Neural crest cell (in vitro differentiated cells): ENCODE results near the gene ZSCAN5B. TPM values are rescaled to one million over a fixed set of nuclear protein-coding genes. Genes with fewer than 3 reads are reported as not detected.
"Not testable (repeated sequence)": the region's sequence is repeated elsewhere in the genome, so short reads cannot be mapped to it uniquely, and the experiment has no call there.

Experiments
- DNase-seq: peaks from one replicate; pipeline ENCODE4 v3.0.0; 2021; ENCODE audit warnings: low read depth, mixed read lengths, low spot score
- H3K27ac Mint-ChIP-seq: one replicate; pipeline ENCODE4 v1.8.0; 2021; ENCODE audit warnings: mild to moderate bottlenecking, mixed read lengths; ENCODE audit not compliant: unreplicated experiment
- H3K27me3 Mint-ChIP-seq: 2 replicates; pipeline ENCODE4 v1.8.0; 2021; ENCODE audit warnings: low read depth, mild to moderate bottlenecking, mixed read lengths
- H3K36me3 Mint-ChIP-seq: 2 replicates; pipeline ENCODE4 v1.8.0; 2021; ENCODE audit warnings: low read depth, mild to moderate bottlenecking, mixed read lengths
- H3K4me1 Mint-ChIP-seq: 2 replicates; pipeline ENCODE4 v1.8.0; 2021; ENCODE audit warnings: mixed read lengths
- H3K4me3 Mint-ChIP-seq: one replicate; pipeline ENCODE4 v1.8.0; 2021; ENCODE audit warnings: mild to moderate bottlenecking, mixed read lengths
- H3K9me3 Mint-ChIP-seq: 2 replicates; pipeline ENCODE4 v1.8.0; 2021; ENCODE audit warnings: mixed read lengths
- CTCF ChIP-seq: fragments of 200-600 bp; sonication (generic); conservative IDR thresholded peaks from 2 replicates; pipeline ENCODE4 v1.5.0; 2021; ENCODE audit warnings: antibody characterized with exemption, mild to moderate bottlenecking
- total RNA-seq: library from RNA; stranded (reverse); gene quantifications from 2 replicates; pipeline ENCODE4 v1.2.1, GENCODE V29; 2021

Gene ZSCAN5B
- total RNA-seq, 1 donor from 2014 or later: not detected

GRCh38 chr19:56153507-56153906 is 44.1 kb downstream of the ZSCAN5B start:
- Mint-ChIP-seq H3K36me3 (peaks cover 17% of the 10 kb centered on the region), H3K4me1 (peaks cover 18% of the 10 kb centered on the region), H3K9me3 (no peaks in the 10 kb centered on the region), H3K27ac (peak overlapping the region; percentile 60), H3K27me3 (no peaks in the 10 kb centered on the region), H3K4me3 (no peak overlapping the region)
- no peak for DNase-seq
- TF ChIP-seq CTCF: no peak

GRCh38 chr19:56152644-56153043 is 44.9 kb downstream of the ZSCAN5B start:
- Mint-ChIP-seq H3K9me3 (no peaks in the 10 kb centered on the region), H3K27ac (no peak overlapping the region), H3K36me3 (peaks cover 18% of the 10 kb centered on the region), H3K4me1 (peaks cover 18% of the 10 kb centered on the region), H3K4me3 (peak overlapping the region; percentile 24), H3K27me3 (no peaks in the 10 kb centered on the region)
- DNase-seq: no peak
- TF ChIP-seq CTCF: no peak

- no peak overlapping the region for H3K4me3 Mint-ChIP-seq
- peaks cover 18% of the 10 kb centered on the region for H3K4me1 Mint-ChIP-seq
- no peak for TF ChIP-seq CTCF
- peaks cover 18% of the 10 kb centered on the region for H3K36me3 Mint-ChIP-seq
- no peaks in the 10 kb centered on the region for H3K27me3 Mint-ChIP-seq
- H3K9me3 Mint-ChIP-seq: no peaks in the 10 kb centered on the region
- H3K27ac Mint-ChIP-seq: no peak overlapping the region
- DNase-seq: no peak
These were observed 47.2 kb downstream of the ZSCAN5B start for GRCh38 chr19:56150358-56150757.

GRCh38 chr19:56149656-56150038 is 47.9 kb downstream of the ZSCAN5B start:
- no peak overlapping the region for H3K27ac Mint-ChIP-seq
- no peak for TF ChIP-seq CTCF
- H3K36me3 Mint-ChIP-seq: peaks cover 18% of the 10 kb centered on the region
- H3K27me3 Mint-ChIP-seq: no peaks in the 10 kb centered on the region
- no peaks in the 10 kb centered on the region for H3K9me3 Mint-ChIP-seq
- H3K4me3 Mint-ChIP-seq: no peak overlapping the region
- DNase-seq: no peak
- H3K4me1 Mint-ChIP-seq: peaks cover 18% of the 10 kb centered on the region

GRCh38 chr19:56148955-56149655 is 48.5 kb downstream of the ZSCAN5B start:
- H3K36me3 Mint-ChIP-seq: peaks cover 18% of the 10 kb centered on the region
- H3K4me3 Mint-ChIP-seq, H3K27me3 Mint-ChIP-seq, H3K9me3 Mint-ChIP-seq, DNase-seq, H3K27ac Mint-ChIP-seq: not testable (repeated sequence)
- H3K4me1 Mint-ChIP-seq: peaks cover 23% of the 10 kb centered on the region

- H3K36me3 Mint-ChIP-seq: peaks cover 14% of the 10 kb centered on the region
- H3K4me1 Mint-ChIP-seq: peaks cover 20% of the 10 kb centered on the region
- no peak for TF ChIP-seq CTCF
- no peaks in the 10 kb centered on the region for H3K9me3 Mint-ChIP-seq
- H3K4me3 Mint-ChIP-seq: no peak overlapping the region
- no peaks in the 10 kb centered on the region for H3K27me3 Mint-ChIP-seq
- no peak overlapping the region for H3K27ac Mint-ChIP-seq
- no peak for DNase-seq
These were observed 49.5 kb downstream of the ZSCAN5B start for GRCh38 chr19:56148096-56148495.
